GM12878 (cell line): ENCODE measurements around the gene ORAI3. TPM values are rescaled to one million over a fixed set of nuclear protein-coding genes. Genes with fewer than 3 reads are reported as not detected.

ENCODE experiments used
- ATAC-seq: fragments of 200-7000 bp; cut with Tn5 transposase; 3 replicates; pipeline ENCODE4 v1.9.1; 2020; ENCODE audit warnings: mild to moderate bottlenecking, moderate library complexity
- BruUV-seq: library from RNA; stranded (reverse); fragments of 400-500 nt; replicated peaks from 2 replicates; lab custom pipeline; 2021; lab: Mats Ljungman, UMichigan
- CTCF ChIA-PET: fragments of 300-600 bp; sonication (Branson Sonifier 250); formaldehyde crosslinking; extraction: SDS; loops from one replicate; lab custom pipeline; 2021; ENCODE audit warnings: inconsistent platforms; lab: Yijun Ruan, JAX
- POLR2A ChIA-PET: fragments of 350-600 bp; formaldehyde crosslinking; extraction: SDS; loops from one replicate; lab custom pipeline; 2021; ENCODE audit warnings: inconsistent platforms; lab: Charles Lee
- RAD21 ChIA-PET: fragments of 300-600 bp; sonication (Branson Sonifier 250); formaldehyde crosslinking; loops from one replicate; lab custom pipeline; 2023; ENCODE audit warnings: antibody characterized with exemption; ENCODE audit not compliant: unreplicated experiment; lab: Charles Lee
- SMC1A ChIA-PET: fragments of 300-600 bp; sonication (Branson Sonifier 250); formaldehyde crosslinking; loops from one replicate; lab custom pipeline; 2023; ENCODE audit not compliant: unreplicated experiment, uncharacterized antibody; lab: Charles Lee
- DNase-seq: peaks from one replicate; pipeline ENCODE4 v3.0.0-alpha.2; 2011; ENCODE audit warnings: low read depth, low spot score
- FAIRE-seq: peaks from 3 replicates; lab custom pipeline; 2011; peaks lifted over from hg19 to GRCh38; lab: Jason Lieb, UNC
- H2AFZ ChIP-seq: 2 replicates; pipeline ENCODE4 v1.6.0; 2011; ENCODE audit warnings: low read depth, low read length, control low read depth; ENCODE audit not compliant: control insufficient read depth
- H3K27ac ChIP-seq: 2 replicates; pipeline ENCODE4 v1.5.1; 2011; ENCODE audit warnings: control low read depth; ENCODE audit not compliant: control insufficient read depth, insufficient read depth
- H3K27me3 ChIP-seq, 2 experiments: replicated peaks in 1 of 2; 2 replicates each; pipeline versions ENCODE4 v1.6.0 to v1.6.1; 2011; ENCODE audit warnings: low read length in 1 of 2; ENCODE audit not compliant: control insufficient read depth in 2 of 2, insufficient read depth in 2 of 2
- H3K36me3 ChIP-seq, 2 experiments: 2 replicates each; pipeline ENCODE4 v1.5.1; 2011; ENCODE audit warnings: low read length in 1 of 2; ENCODE audit not compliant: control insufficient read depth in 2 of 2, insufficient read depth in 2 of 2
- H3K4me1 ChIP-seq: 2 replicates; pipeline ENCODE4 v1.6.1; 2011; ENCODE audit warnings: mild to moderate bottlenecking, low read length, moderate library complexity, mixed read lengths; ENCODE audit not compliant: control insufficient read depth, insufficient read depth
- H3K4me2 ChIP-seq: 2 replicates; pipeline ENCODE4 v1.6.0; 2011; ENCODE audit warnings: control low read depth; ENCODE audit not compliant: control insufficient read depth, insufficient read depth
- H3K4me3 ChIP-seq: fragments of 200-600 bp; sonication (generic); 2 replicates; pipeline ENCODE4 v1.5.1; 2016
- H3K79me2 ChIP-seq: 2 replicates; pipeline ENCODE4 v1.6.0; 2011; ENCODE audit warnings: low read length; ENCODE audit not compliant: control insufficient read depth, insufficient read depth
- H3K9ac ChIP-seq: 2 replicates; pipeline ENCODE4 v1.8.0; 2011; ENCODE audit warnings: low read length, control low read depth, mixed read lengths; ENCODE audit not compliant: control insufficient read depth, insufficient read depth
- H3K9me3 ChIP-seq: replicated peaks from 3 replicates; pipeline ENCODE4 v1.5.1; 2011; ENCODE audit warnings: mild to moderate bottlenecking, low read length; ENCODE audit not compliant: control insufficient read depth, insufficient read depth
- H4K20me1 ChIP-seq: 2 replicates; pipeline ENCODE4 v1.6.0; 2011; ENCODE audit not compliant: control insufficient read depth, insufficient read depth
- ASH2L ChIP-seq: fragments of 300-600, 200-600 bp; sonication (generic); IDR thresholded peaks from 2 replicates; pipeline ENCODE4 v1.6.1; 2017; ENCODE audit warnings: low read depth, mild to moderate bottlenecking, borderline replicate concordance
- BCL11A ChIP-seq: IDR thresholded peaks from 2 replicates; pipeline ENCODE4 v1.6.1; 2011; ENCODE audit warnings: low read depth, low read length
- CHD1 ChIP-seq: IDR thresholded peaks from 2 replicates; pipeline ENCODE4 v1.6.1; 2012; ENCODE audit warnings: low read depth, low read length, improper control_type of control experiment
- ETV6 ChIP-seq, 2 experiments: fragments of 450-650 bp in 1 of 2; IDR thresholded peaks in 1 of 2; conservative IDR thresholded peaks in 1 of 2; 2 replicates each; pipeline ENCODE4 v1.6.1; 2014; ENCODE audit warnings: antibody characterized with exemption in 1 of 2, borderline replicate concordance in 1 of 2, low read depth in 1 of 2, mild to moderate bottlenecking in 1 of 2, moderate library complexity in 1 of 2
- FOS ChIP-seq: IDR thresholded peaks from 3 replicates; pipeline ENCODE4 v1.6.1; 2011; ENCODE audit warnings: borderline replicate concordance; ENCODE audit not compliant: insufficient read length; ENCODE audit errors: extremely low read depth
- JUNB ChIP-seq: IDR thresholded peaks from 2 replicates; pipeline ENCODE4 v1.6.1; 2016; ENCODE audit warnings: antibody characterized with exemption, mild to moderate bottlenecking
- MEF2A ChIP-seq: IDR thresholded peaks from 2 replicates; pipeline ENCODE4 v1.6.1; 2011; ENCODE audit warnings: low read depth, mild to moderate bottlenecking, low read length, moderate library complexity; ENCODE audit not compliant: insufficient read depth
- MEF2B ChIP-seq: fragments of 450-650 bp; IDR thresholded peaks from 2 replicates; pipeline ENCODE4 v1.6.1; 2018; ENCODE audit warnings: mild to moderate bottlenecking, moderate library complexity; ENCODE audit not compliant: partially characterized antibody, poor library complexity, severe bottlenecking
- NR2C2 ChIP-seq: IDR thresholded peaks from 2 replicates; pipeline ENCODE4 v1.6.1; 2011; ENCODE audit warnings: borderline replicate concordance, low read depth; ENCODE audit not compliant: control insufficient read depth, insufficient read length
- SMAD5 ChIP-seq: IDR thresholded peaks from 2 replicates; pipeline ENCODE4 v1.6.1; 2016; ENCODE audit warnings: antibody characterized with exemption, low read depth
- WGBS: methylation state at CpG from one replicate; pipeline ENCODE4 v1.1.6; 2016; ENCODE audit warnings: low lambda C conversion rate; ENCODE audit not compliant: insufficient replicate concordance, insufficient coverage; ENCODE audit errors: missing lambda C conversion rate; 5-methylcytosine and 5-hydroxymethylcytosine counted together
- in situ Hi-C: fragments of 300-500 bp; cut with MboI; formaldehyde crosslinking; loops from 9 replicates; pipeline ENCODE4 v1.14.3; 2018; ENCODE audit warnings: mixed read lengths
- intact Hi-C: fragments of 100-400 bp; cut with micrococcal nuclease; formaldehyde crosslinking; loops from one replicate; pipeline ENCODE4 v1.14.2; 2022; ENCODE audit not compliant: unreplicated experiment
- polyA plus RNA-seq, 11 experiments: library from polyadenylated mRNA; depleted of rRNA in 4 of 11; unstranded in 6 of 11; stranded (reverse) in 5 of 11; fragments of >200 nt; fragmentation: Nextera tagmentation in 4 of 11; fragmentation: Illumina TruSeq in 1 of 11; extraction: Ambion mirVana in 4 of 11; extraction: Trizol in 1 of 11; gene quantifications; 1 replicate in 1 of 11; 2 replicates in 10 of 11; pipeline versions ENCODE4 v1.2.1 to v1.2.3, GENCODE V29; 2011 to 2016; ENCODE audit warnings: inconsistent platforms in 2 of 11, missing spikeins in 2 of 11, low read depth in 1 of 11
- total RNA-seq, 4 experiments: library from RNA; depleted of rRNA in 3 of 4; stranded (reverse); fragments of >200 nt in 3 of 4; fragmentation: Illumina TruSeq in 1 of 4; extraction: Trizol in 1 of 4; gene quantifications; 2 replicates each; pipeline versions ENCODE4 v1.2.1 to v1.2.3, GENCODE V29; 2013 to 2021
- TF ChIP-seq, protein P1 (sequence below): IDR thresholded peaks from 2 replicates; pipeline ENCODE4 v1.6.1; 2012; ENCODE audit warnings: low read depth, low read length, improper control_type of control experiment
- TF ChIP-seq, protein P2 (sequence below): fragments of 450-650 bp; IDR thresholded peaks from 2 replicates; pipeline ENCODE4 v1.6.1; 2018; ENCODE audit warnings: mild to moderate bottlenecking, low read depth, moderate library complexity; ENCODE audit not compliant: partially characterized antibody

Gene ORAI3
- total and polyA plus RNA-seq, 10 of the 15 experiments (the other 5 are each of a cell fraction or from before 2014, with no cell fraction given), result 3.4 to 21.9 (median 16.2) TPM

DNA sequence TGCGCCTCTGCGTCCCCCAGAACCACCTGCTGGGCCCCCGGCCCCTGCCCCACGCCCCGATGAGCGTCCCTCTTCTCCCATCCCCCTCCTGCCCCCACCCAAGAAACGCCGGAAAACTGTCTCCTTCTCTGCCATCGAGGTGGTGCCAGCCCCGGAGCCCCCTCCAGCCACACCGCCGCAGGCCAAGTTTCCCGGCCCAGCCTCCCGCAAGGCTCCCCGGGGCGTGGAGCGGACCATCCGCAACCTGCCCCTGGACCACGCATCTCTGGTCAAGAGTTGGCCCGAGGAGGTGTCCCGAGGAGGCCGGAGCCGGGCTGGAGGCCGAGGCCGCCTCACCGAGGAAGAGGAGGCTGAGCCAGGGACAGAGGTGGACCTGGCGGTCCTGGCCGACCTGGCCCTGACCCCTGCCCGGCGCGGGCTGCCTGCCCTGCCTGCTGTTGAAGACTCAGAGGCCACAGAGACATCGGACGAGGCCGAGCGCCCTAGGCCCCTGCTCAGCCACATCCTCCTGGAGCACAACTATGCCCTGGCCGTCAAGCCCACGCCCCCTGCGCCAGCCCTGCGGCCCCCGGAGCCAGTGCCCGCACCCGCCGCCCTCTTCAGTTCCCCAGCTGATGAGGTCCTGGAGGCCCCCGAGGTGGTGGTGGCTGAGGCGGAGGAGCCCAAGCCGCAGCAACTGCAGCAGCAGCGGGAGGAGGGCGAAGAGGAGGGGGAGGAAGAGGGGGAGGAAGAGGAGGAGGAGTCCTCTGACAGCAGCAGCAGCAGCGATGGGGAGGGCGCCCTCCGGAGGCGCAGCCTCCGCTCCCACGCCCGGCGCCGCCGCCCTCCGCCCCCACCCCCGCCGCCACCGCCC lies 30.5 kb downstream of the ORAI3 start:
- FAIRE-seq (no peak), DNase-seq (no peak), ATAC-seq (no peak)
- intact Hi-C loops, result no loop called here
- Histone ChIP-seq H3K27me3 (no peaks in the 10 kb centered on the region), H3K9ac (no peak overlapping the region), H3K27ac (no peak overlapping the region), H3K4me3 (no peak overlapping the region), H3K4me2 (no peak overlapping the region), H4K20me1 (no peaks in the 10 kb centered on the region), H3K9me3 (no peaks in the 10 kb centered on the region), H3K79me2 (no peaks in the 10 kb centered on the region), H2AFZ (no peak overlapping the region), H3K4me1 (no peaks in the 10 kb centered on the region), H3K36me3 (peaks cover 6 to 32% of the 10 kb centered on the region in 2 experiments; a peak in 3 of 4 replicates)
- SMC1A ChIA-PET, result no interaction called here
- TF ChIP-seq FOS, result no peak
- TF ChIP-seq ASH2L, result no peak
- no peak for TF ChIP-seq MEF2B
- no peak for TF ChIP-seq BCL11A
- TF ChIP-seq CHD1, result no peak
- TF ChIP-seq, protein P1, sequence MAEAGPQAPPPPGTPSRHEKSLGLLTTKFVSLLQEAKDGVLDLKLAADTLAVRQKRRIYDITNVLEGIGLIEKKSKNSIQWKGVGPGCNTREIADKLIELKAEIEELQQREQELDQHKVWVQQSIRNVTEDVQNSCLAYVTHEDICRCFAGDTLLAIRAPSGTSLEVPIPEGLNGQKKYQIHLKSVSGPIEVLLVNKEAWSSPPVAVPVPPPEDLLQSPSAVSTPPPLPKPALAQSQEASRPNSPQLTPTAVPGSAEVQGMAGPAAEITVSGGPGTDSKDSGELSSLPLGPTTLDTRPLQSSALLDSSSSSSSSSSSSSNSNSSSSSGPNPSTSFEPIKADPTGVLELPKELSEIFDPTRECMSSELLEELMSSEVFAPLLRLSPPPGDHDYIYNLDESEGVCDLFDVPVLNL, result no peak
- TF ChIP-seq, protein P2, sequence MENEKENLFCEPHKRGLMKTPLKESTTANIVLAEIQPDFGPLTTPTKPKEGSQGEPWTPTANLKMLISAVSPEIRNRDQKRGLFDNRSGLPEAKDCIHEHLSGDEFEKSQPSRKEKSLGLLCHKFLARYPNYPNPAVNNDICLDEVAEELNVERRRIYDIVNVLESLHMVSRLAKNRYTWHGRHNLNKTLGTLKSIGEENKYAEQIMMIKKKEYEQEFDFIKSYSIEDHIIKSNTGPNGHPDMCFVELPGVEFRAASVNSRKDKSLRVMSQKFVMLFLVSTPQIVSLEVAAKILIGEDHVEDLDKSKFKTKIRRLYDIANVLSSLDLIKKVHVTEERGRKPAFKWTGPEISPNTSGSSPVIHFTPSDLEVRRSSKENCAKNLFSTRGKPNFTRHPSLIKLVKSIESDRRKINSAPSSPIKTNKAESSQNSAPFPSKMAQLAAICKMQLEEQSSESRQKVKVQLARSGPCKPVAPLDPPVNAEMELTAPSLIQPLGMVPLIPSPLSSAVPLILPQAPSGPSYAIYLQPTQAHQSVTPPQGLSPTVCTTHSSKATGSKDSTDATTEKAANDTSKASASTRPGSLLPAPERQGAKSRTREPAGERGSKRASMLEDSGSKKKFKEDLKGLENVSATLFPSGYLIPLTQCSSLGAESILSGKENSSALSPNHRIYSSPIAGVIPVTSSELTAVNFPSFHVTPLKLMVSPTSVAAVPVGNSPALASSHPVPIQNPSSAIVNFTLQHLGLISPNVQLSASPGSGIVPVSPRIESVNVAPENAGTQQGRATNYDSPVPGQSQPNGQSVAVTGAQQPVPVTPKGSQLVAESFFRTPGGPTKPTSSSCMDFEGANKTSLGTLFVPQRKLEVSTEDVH, result no peak
- no peak for TF ChIP-seq ETV6 (conservative IDR thresholded peaks at IDR 0.05 in 1 of 2, IDR thresholded peaks at IDR 0.05 in 1 of 2; ENCODE audit: borderline replicate concordance in 1 of 2, low read depth in 1 of 2)
- no peak for TF ChIP-seq SMAD5
- no peak for TF ChIP-seq MEF2A
- TF ChIP-seq NR2C2, result no peak
- TF ChIP-seq JUNB, result no peak
- 97% methylated on average over 40 of the region's 62 CpGs for WGBS
- CTCF ChIA-PET, result no interaction called here
- no TSS peak for BruUV-seq
- POLR2A ChIA-PET, result no interaction called here
- RAD21 ChIA-PET, result no interaction called here
- in situ Hi-C loops, result loop anchor here (25.0 kb wide), 1 partner anchor 458 kb away; the partner anchor contains the start of genes COX6A2 and ZNF843
